ENCODE measurements around the gene KIAA1958.
"Not testable (repeated sequence)": the region's sequence is repeated elsewhere in the genome, so short reads cannot be mapped to it uniquely, and the experiment has no call there.

Gene KIAA1958

DNA sequence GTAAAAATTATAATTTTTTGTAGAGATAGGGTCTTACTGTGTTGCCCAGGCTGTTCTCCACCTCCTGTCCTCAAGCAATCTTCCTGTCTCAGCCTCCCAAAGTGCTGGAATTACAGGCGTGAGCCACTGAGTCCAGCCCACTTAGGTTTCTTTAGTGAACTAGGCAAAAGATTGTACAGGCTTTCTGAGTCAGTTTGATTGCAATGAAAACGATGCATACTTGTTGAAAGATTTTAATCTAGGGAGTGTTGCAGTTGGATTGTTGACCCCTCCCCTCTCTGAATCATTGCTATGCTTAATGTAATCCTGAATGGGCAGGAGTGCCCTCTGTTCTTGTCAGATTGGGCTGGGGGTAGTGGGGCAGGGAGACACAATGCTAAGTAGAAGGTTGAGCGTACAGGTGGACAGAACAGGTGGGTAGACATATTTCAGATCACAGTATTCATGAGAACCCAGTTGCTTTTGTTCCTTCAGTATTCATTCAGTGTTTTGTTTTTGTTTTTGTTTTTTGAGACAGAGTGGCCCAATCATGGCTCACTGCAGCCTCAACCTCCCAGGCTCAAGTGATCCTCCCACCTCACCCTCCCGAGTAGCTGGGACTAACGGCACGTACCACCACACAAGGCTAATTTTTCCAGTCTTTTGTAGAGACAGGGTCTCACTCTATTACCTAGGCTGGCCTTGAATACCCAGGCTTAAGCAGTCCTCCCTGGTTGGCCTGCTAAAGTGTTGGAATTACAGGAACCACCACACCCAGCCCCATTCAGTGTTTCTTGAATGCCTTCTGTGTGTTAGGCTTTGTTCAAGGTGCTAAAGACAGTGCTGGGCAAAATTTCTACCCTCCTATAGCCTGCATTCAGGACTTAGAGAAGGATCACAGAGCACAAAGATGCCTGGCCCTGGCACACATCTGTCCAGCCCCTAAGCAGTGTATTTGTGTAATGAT lies 70.1 kb downstream of the KIAA1958 start:
- no peak for DNase-seq

DNA sequence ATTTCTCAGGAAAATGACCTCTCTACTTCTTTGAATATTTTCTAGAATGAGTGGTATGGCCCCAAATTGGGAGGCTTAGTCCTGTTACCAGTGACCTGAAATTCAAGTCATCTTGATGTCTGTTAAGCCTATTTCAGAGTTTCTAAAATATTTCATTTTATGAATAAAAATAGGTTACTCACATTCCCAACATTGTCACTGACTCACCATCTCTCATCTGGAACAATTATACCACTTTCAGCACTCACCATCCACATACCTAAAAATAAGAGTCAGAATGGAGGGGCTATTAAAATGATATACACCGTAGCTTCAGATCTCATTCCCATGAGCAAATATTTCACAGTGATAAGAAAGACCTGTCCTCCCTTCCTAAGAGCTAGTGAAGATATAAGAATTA lies 71.8 kb downstream of the KIAA1958 start:
- DNase-seq, result no peak

DNA sequence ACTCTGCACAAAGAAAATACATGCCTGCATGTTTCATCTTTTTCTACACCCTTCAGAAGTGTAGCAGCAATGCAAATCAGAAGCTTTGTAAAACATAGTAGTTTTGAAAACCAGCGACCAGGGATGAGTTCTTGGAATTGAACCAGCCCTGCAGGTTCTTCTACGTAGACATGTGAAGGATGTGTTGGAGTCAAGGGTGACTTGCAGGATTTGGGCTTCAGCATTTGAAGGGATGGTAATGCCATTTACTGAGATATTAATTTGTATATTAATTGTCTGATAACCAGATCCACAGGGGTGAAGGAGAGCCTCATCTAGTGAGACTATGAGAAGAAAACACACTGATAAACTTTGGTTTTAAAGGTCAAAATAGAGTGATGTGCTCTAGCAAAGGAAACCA lies 72.4 kb downstream of the KIAA1958 start:
- no peak for DNase-seq

- no peak for DNase-seq
Observed at GRCh38 chr9:112559629-112560413, 73.2 kb downstream of the KIAA1958 start.

DNA sequence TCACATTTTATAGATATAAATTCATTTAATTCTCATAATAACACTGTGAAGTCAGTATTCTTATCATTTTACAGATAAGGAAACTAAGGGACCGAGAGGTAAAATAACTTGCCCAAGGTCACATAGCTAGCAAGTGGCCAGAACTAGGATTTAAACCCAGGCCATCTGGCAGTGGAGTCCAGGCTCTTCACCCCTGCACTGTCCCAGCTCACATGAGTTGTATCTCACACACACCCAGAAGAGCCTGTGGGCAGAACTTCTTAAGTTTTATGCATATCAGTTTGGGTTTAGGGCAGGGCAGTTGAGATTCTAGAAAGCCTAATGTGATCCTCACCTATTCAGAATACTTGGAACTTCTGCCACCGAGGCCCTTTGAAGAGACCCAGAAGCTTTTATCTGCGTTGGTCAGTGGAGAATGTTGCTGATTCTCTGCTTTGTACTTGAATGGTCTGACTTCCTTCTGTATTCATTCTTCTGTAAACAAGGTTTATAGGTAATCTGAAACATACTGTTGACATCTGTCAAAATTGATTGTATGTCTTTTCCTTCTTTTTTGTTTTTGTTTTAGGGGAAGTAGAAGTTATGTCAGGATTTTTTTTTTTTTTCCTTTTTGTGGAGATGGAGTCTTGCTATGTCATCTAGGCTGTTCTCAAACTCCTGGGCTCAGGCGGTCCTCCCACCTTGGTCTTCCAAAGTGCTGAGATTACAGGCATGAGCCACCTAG lies 75.8 kb downstream of the KIAA1958 start:
- DNase-seq, result no peak

DNA sequence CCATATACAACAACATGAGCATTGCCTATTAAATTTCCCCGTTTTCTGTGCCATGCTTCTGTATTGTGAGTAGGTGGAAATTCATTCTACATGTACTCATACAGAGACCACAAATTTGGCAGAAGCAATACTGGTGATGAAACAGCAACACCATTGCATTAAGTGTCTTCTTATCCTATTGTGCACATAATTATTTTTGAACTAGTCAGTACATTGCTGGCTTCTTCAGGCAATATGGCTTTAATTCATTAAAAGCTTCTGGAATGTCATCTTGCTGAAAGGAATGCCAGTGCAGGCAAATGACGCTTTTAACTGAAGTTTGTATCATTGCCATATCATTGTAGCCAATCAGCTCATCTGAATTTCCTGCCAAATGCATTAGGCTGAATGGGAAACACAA lies 82.6 kb downstream of the KIAA1958 start:
- DNase-seq, result no peak

DNA sequence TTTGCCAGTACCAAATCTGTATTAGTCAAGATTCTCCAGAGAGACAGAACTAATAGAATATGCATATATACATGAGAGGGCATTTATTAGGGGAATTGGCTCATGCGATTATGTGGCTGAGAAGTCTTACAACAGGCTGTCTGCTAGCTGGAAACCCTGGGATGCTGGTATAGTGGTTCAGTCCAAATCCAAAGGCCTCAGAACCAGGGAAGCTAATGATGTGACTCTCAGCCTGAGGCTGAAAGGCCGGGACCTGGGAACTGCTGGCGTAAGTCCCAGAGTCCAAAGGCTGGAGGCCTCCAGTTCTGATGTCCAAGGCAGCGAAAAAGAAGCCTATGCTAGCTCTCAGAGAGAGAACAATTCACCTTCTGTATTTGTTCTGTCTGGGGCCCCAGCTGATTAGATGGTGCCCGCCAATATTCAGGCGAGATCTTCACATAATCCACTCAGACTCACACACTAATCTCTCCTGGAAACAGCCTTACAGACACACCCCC lies 84.1 kb downstream of the KIAA1958 start:
- DNase-seq, result no peak

DNA sequence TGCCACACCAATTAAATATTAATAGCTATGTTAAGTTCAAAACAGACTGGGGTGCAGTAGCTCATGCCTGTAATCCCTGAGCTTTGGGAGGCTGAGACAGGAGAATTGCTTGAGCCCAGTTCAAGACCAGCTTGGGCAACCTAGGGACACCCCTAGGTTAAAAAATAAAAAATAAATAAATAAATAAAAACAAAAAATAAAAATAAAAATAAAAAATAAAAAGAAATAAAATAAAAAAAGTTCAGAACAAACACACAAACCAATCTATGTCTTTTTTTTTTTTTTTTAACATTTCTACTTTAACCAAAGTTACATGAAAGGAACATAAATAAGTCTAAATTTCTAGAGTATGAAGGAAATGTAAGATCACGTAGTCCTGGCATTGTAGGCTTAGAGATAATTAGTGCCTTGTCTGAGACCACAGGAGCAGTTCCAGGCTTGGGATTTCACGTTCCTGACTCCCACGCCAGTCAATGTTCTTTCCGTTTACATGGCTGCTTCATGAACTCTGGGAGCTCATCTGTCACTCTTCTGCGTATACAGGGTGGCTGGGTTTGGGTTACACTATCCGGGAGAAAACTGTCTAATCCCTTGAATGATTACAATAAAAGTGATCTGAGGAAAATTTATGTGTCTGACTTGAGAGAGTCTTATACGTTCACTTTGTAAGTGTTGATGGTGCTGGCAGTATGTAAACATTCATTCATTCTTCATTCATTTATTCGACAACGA lies 85.2 kb downstream of the KIAA1958 start:
- DNase-seq, result no peak

- peak in 1 of 3 experiments; percentile 21 for DNase-seq
Observed at GRCh38 chr9:112572416-112572815, 85.8 kb downstream of the KIAA1958 start.

DNA sequence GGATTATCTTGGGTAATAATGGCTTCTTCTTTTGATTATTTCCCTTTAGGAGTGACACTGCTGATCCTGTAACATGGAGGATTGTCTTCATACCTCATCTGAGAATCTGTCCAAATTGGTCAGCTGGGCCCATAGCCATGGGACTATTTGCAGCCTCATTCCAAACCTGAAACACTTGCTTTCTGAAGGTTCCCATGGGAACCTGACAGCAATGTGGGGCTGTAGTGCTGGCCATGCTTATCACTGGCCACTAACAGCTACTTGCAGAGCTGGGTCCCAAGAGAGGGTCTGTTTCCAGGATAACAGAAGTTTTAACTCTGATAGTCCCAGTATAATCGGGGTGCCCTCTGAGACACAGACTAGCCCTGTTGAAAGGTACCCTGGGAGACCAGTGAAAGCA lies 87.4 kb downstream of the KIAA1958 start:
- no peak for DNase-seq

GRCh38 chr9:112575107-112575506 lies 88.5 kb downstream of the KIAA1958 start:
- no peak for DNase-seq

DNA sequence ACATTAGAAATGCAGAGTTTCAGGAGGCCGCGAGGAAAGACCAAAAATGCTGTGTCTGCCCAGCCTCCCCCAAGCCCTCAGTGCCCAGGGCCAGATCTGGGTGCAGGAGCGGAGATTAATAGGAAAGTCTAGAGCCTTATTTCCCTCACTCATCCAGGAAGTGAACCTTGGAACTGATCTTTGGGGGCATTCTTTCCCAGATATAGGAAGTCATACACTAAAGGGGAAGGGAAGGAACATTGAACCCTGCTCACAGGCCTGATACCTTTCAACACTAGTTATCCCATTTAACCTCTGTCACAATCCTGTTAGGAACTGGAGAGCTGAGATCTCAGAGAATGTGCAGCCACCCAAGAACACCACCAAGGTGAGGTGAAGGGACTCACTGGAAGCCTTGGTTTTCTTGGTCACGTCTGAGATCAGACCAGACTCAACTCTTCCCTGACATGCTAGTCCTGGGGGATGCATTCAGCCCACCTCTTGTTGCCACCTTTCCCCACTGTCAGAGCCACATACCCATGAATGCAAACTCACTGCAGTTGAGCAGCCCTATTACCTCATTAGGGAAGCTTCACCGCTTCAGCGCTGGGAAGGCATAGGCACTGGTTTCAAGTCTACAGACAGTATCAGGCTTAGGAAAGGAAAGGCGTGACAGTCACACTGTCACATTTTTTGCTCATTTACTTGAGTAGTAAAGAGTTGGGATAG lies 95.0 kb downstream of the KIAA1958 start:
- DNase-seq, result no peak

DNA sequence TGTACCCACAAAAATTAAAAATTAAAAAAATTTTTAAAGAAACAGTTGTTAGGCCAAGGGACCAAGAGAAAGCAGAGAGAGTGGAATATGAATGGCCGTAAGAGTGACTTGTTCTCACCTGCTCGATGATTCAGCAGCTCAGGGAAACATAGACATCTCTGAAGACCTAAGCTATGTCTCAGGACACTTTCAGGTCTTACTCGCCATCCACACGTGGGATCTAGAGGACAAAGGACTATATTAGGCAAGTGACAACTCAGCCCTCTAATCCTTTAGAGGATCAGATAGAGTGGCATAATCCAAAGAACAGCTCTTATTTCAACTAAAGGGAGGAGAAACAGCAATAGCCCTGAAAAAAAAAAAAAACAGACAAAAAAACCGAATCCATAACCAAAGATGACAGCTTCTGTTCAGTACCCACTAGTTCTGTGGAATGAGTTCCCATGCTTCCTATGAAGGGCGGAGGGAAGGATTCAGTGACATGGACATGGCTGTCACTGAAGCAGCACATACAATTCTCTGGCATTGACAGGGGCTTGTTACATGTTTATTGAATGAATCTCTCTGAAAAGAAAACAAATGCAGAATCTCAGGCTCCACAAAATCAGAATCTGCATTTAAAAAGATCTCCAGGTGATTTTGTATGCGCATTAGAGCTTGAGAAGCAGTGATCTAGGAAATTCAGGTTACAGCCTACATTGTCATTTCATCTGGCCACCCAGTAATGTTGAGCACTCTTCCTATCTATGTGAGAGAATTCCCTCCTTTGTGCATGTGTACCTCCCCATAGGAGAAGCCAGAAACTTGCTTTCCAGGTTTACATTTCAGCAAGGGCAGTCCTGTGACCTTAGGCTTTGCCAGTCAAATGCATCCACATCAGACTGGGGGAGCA lies 96.0 kb downstream of the KIAA1958 start:
- no peak for DNase-seq

DNA sequence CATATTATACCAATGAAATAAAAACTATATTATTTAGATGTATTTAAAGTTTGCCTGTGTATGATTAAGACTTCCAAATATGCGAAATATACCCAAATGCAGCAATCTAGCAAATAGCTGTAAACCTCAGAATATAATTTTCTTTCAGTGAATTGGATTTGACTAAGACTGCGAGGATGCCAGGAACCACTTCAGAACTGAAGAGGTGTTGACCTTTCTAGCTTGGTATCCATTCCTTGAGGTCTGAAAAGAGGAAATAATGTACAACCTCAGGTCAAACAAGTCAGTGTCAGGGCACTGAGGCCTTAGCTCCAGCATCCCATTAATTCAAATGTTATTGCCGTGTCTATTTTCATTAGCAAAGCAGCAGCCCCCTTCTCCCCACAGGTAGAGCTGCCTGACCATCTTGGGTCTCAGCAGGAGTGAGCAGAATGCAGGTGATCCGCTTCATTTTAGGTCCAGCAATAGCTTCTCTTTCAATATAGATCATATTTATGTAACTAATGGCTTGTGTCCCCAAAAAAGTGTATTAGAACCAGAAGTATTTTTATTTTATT lies 100.0 kb downstream of the KIAA1958 start:
- no peak for DNase-seq

GRCh38 chr9:112591875-112592274 lies 105.2 kb downstream of the KIAA1958 start:
- not testable (repeated sequence) for DNase-seq

DNA sequence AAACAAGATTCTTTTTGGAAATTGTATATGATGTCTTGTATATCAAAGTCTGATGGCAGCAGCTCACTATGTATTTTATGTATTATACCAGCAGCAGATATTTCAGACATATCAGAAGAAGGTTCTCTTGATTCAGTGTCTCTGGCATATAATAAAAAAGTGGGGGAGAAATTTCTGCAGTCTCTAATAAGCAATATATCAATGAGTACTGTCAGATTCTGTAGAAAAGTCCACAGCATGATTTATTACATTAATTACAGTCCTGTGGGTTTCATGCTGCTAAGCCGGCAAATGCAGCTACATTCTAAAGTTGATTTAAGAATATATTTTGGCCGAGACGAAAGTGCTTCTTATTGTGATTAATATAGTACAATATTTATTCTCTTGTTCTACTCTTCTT lies 113.1 kb downstream of the KIAA1958 start:
- peak in 2 of 3 experiments; percentile 62 to 92 for DNase-seq

DNA sequence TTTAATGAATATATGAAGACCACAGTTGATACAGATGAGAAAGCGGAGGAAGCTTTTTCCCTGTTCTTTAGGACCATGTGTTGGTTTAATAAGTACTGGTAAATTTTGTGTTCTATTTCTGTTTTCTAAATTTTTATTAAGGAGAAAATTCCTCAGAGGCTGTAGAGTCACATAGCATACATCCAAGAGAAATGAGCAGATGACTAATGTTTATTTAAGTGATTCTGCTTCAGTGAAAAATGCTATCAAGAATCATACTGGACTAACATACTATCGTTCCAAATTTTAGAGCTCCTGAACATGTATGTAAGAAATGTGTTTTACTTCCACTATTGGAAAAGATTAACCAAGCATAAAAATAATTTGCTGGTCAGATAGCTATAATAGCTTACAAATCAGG lies 115.0 kb downstream of the KIAA1958 start:
- no peak for DNase-seq

DNA sequence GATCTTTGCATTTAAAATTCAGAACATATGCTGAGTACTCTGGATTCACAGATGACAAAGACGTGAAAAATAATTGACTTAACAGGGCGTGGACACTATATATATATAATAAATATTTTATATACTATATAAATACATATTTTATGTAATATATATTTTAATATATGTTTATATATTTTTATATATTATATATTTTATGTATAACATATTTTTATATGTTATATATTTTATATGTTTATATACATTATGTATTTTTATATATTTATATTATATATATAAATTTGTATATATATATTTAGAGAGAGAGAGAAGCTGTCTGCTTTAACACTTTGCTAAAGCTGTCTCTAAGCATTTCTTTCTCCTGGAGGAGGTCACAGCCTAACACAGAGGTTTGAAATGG lies 118.2 kb downstream of the KIAA1958 start:
- DNase-seq, result no peak

DNA sequence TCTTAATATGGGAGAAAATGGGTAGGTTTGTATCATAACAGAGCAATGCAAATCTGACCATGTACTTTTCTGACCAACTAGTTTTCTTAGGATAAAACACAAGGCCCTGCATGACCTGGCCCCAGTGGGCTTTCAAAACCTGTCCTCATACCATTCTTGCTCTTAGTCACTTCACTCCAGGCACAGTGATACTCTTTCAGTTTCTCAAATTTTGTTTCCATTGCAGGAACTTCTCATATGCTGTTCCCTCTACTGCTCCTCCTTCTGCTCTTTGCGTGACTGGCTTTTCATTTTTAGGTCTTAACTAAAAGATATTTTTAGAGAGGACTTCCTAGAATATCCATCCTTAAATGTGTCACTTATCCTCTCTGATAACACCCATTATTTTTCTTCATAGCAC lies 118.9 kb downstream of the KIAA1958 start:
- DNase-seq, result no peak

DNA sequence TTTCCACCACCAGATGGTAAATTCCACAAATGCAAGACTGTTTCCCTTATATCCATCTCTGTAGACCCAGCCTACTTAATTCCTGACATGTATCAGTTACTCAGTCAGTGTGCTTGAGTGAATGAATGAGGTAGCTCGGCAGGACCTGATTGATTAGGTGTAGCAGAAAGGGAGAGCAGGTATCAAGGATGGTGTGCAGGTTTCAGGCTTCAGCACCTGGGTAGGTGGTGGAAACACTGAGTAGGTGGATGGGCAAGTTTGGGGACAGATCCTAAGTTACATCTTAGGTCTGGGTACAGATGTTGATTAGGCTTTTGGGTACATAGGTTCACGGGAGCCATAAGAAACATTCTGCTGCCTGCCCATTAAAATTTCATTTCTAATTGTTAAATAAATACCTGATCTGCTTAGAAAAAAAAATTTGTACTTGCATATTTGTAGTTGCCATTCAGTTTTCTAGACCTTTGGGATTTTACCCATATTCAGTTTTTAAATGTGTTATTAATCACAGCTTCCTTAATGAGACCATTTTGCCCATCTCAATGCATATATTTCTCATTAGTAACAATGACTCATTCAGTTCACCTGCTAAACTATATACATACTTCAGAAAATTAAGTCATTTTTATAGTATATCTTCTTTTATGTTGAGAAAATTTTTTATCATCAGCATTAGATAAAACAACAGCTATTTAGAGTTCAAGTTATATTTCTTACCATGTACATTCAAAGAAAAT lies 119.5 kb downstream of the KIAA1958 start:
- DNase-seq, result no peak

All from NCI-H1417 (cell line).